EL (cell line): ENCODE measurements around the gene ARHGEF3.

Source experiments
- DNase-seq: peaks from one replicate; pipeline ENCODE4 v3.0.0-alpha.2; 2016

The ARHGEF3 gene

DNA sequence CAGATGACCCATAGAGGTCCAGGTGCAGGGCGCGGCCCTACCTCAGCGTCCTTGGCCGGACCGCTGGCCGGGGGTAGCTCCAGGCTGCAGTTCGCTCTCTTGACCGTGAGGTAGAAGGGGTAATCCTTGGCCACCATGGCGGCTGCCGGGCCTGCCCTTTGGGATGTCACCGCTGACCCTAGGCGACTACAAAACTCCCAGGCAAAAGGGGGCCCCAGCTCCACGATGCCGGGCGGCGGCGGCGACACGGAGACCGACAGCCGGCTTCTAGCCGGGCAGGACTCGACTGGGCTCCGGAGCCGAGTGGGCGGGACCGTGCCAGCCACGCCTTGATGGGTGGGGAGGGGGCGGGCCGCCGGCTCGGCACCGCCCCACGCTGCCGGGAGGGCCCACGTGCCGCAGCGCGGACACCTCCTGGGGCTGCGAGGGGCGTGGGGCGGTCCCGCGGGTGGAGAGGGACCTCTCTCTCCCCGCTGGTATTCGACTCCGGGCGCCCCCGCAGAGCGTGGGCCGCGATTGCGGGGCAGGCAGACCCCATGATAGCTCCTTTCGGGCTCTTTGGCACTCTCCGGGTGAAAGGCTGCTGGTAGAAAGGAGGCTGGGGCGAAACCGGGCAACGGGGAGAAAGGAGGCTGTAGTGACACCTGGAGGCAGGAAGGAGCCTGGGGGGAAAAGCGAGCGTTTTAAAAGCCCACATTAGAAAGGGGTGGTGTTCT is at the start of gene ARHGEF3:
TSS of gene ARHGEF3 (minus strand) at position 288 of the 716 bp plus-strand sequence. CDS start at position 137, 151 bp downstream.
- DNase-seq: peak; percentile 73

DNA sequence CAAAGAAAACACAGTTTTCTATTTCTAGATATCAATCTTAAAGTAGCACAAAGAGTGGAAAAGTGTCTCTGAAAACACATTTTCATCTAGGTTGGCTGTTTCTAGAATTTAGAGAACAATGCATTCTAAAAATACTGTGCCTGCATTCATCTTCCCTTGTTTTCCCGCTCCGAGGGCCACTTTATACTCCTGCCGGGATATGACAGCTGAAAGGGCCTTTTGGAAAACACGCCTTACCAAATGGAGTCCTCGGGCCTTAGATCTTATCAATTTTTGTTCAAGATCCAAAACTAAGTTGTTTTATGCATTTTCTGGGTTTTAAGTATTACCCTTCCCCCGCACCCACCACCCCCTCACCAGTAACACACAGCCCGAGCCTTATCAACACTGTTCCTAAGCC is 47.9 kb upstream of the ARHGEF3 start:
- DNase-seq: no peak

GRCh38 chr3:56845505-56845904 is 43.8 kb upstream of the ARHGEF3 start:
- DNase-seq: peak; percentile 54

GRCh38 chr3:56844536-56844935 is 42.8 kb upstream of the ARHGEF3 start:
- no peak for DNase-seq

DNA sequence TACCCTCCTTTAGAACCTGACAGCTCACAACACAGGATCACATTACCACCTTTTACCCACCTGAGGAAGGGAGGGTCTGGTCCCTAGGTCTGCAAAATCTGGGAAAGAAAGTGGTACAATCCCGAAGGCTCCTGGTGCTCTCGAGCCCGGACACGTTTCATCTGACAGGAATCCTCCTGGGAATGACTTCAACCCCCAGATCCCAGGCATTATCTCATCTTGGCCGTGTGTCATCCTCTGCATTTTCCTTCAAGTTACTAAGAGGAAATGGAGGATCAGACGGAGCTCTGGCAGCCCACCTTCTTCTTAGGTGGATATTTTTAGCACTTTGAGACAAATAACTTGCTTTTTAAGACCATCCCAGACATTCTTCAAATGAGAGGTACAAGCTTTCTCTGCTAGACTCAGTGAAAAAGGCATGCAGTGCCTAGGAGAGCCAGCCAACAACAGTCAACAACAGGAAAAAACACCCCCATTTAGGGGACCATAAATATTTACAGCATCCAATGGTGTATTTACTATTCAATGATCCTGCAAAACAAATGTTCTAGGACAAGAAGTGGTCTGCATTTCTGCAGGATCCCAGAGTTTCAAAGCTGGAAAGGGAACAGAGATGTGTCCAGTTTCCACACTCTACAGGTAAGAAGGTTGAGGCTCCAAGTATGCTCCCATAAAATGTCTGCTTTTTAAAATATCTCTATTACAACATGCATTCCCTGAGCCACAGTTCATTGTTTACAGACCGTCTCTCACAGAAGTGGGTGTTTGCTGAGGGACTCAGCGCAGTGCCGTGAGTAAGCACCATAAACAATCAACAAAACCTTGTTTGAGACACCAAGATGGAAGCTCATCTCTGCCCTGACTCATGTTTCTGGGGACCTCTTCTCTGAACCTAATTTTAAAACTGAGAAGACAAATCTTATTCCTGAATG is 38.3 kb upstream of the ARHGEF3 start:
- peak; percentile 81 for DNase-seq

GRCh38 chr3:56838448-56838847 is 36.7 kb upstream of the ARHGEF3 start:
- no peak for DNase-seq

- DNase-seq: no peak
These were observed 35.6 kb upstream of the ARHGEF3 start for GRCh38 chr3:56837196-56837955.

DNA sequence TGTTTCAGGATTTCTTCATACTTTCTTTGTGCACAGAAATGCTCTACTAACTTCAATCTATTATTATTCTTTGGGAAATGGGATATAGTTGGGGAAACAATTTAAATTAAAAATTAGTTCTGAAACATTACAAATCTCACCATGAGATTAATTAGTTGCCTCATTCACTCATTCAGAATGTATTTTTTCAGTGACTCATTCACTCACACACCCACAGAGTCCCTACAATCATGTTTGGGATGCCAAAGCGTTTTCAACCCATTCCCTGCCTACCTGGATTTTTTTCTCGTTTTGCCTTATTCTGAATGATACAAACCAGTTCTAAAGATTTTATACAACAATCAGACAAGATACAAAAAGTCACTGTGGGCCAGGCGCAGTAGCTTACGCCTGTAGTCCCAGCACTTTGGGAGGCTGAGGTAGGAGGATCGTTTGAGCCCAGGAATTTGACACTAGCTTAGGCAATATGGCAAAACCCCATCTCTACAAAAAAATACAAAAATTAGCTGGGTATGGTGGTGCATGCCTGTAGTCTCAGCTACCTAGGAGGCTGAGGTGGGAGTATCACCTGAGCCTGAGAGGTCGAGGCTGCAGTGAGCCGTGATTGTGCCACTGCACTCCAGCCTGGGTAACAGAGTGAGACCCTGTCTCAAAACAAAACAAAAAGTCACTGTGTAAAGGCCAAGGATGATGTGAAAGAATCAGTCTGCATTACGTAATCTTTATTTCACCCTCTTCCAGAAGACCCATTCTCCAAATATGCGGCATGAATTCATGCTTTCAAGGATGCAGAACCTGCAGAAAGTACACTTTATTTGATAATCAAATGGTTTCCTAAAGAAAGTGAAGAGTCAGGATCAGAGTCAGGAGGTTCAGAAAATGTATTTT is 34.8 kb upstream of the ARHGEF3 start:
- no peak for DNase-seq

GRCh38 chr3:56835650-56836227 is 34.0 kb upstream of the ARHGEF3 start:
- peak; percentile 52 for DNase-seq

- DNase-seq: no peak
These were observed 31.8 kb upstream of the ARHGEF3 start for GRCh38 chr3:56833536-56833935.

- no peak for DNase-seq
These were observed 31.3 kb upstream of the ARHGEF3 start for GRCh38 chr3:56833022-56833421.

- DNase-seq: no peak
These were observed 29.8 kb upstream of the ARHGEF3 start for GRCh38 chr3:56831572-56831971.

- no peak for DNase-seq
These were observed 29.1 kb upstream of the ARHGEF3 start for GRCh38 chr3:56830884-56831283.

DNA sequence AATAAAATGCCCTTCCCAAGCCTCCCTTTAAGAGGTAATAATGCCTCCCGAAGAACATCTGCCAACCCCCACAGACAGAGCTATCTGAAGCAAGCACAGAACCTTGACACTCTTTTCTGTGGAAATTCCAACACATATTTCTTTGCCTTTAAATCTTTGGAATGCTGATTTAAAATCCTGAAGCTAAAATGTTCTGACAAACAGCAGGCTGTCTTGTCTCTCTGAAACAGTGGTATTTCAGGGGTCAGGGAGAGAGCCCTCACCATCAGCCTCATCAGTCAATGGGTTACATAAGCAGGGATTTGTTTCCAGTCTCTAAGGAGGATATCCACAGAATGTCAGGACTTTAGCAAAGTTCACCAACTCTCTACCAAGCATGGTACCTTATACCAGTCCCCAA is 27.8 kb upstream of the ARHGEF3 start:
- DNase-seq: no peak

DNA sequence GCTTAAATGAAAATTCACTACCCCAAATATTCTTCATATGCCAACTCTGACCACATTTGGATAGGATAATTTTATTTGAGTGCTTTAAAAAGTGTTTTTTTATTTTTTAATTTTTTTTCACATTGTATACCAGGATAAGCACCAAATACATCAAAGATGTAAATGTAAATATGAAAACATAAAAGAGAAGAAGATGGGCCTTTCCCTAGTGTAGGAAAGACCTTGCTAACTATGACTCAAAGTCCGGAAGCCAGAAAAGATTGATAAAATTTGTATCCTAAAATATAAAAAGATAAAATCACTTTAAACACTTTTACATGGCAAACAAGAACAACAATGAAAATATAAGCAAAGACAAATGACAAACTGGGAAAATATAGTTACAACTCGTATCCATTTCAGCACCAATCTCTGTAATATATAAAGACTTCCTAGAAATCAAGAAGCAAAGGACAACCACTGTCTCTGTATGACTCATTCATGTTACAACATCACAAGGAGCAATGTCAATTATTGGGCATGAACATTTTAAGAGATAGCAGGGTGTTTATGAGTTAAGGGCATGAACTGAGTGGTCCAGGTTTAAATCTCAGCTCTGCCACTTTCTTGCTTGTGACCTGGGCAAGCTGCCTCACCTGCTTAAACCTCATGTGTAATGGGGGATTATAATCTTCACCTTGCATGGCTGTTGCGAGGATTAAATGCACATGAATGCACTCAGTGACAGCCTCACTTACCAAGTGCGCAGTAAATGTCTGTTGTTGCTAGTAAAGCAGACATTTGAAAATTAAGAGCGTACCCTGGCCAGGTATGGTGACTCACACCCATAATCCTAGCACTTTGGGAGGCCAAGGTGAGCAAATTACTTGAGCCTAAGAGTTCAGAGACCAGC is 25.3 kb upstream of the ARHGEF3 start:
- DNase-seq: peak; percentile 13

DNA sequence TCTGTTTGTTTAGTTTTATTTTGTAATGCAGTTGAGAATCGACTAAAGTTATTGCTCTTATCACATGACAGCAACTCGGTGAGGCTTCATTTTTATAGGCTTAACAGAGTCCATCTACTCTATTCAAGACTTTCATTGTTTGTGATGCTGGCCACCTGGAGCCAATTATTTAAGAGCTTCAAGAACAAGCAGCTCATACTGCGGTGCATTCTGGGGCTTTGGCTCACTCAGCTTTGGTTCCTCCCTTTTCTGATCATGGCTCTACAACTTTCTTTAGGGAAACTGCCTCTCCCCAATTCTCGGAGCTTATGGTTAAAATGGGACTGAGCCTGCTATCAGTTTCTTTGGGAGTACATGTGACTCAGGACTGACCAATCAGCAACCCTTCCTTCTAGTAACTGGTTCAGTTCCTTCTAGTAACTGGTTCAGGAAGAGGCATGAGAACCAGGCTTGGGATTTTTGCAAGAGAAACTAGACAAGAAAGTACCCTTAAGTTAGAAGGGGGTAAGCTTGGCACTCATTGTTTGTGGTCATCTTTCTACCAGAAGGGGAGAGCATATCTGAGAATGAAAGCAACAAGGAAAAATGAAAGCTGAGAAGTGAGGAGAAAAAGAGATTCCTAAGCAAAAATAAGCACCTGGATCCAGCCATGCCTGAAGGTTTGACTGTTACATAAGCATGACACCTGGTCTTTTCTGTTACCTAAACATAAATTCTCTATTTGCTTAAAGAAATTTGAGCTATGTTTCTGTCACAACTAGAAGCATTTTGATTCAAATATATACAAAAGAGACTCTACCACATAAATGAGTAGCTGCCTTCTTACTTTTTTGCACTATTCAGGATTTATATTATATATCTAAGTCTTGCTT is 24.1 kb upstream of the ARHGEF3 start:
- DNase-seq: no peak

- DNase-seq: no peak
These were observed 22.4 kb upstream of the ARHGEF3 start for GRCh38 chr3:56823984-56824703.

GRCh38 chr3:56823421-56823926 is 21.7 kb upstream of the ARHGEF3 start:
- no peak for DNase-seq

- DNase-seq: no peak
These were observed 20.8 kb upstream of the ARHGEF3 start for GRCh38 chr3:56822501-56822900.
